CD4-positive, alpha-beta memory T cell (primary cell): ENCODE measurements around the gene SELENOW. TPM values are rescaled to one million over a fixed set of nuclear protein-coding genes. Genes with fewer than 3 reads are reported as not detected.
"Not testable (repeated sequence)": the region's sequence is repeated elsewhere in the genome, so short reads cannot be mapped to it uniquely, and the experiment has no call there.

ENCODE experiments used
- CTCF ChIA-PET: fragments of 350-600 bp; sonication (Branson Sonifier 250); formaldehyde crosslinking; loops from one replicate; lab custom pipeline; 2021; ENCODE audit warnings: inconsistent platforms; ENCODE audit not compliant: partially characterized antibody; lab: Charles Lee
- POLR2A ChIA-PET: fragments of 350-600 bp; sonication (Branson Sonifier 250); formaldehyde crosslinking; loops from one replicate; lab custom pipeline; 2021; ENCODE audit not compliant: partially characterized antibody; lab: Charles Lee
- DNase-seq, 5 donors: peaks; one replicate each; pipeline versions ENCODE4 v3.0.0 to v3.0.0-alpha.2; 2020 to 2022; ENCODE audit warnings: mixed read lengths in 1 of 5
- H3K27ac ChIP-seq: one replicate; pipeline ENCODE4 v1.7.0; 2013; ENCODE audit warnings: low read depth, low read length
- H3K27me3 ChIP-seq: 2 replicates; pipeline ENCODE4 v1.7.0; 2013; ENCODE audit warnings: mild to moderate bottlenecking, low read length, moderate library complexity; ENCODE audit not compliant: insufficient read depth
- H3K36me3 ChIP-seq: 2 replicates; pipeline ENCODE4 v1.7.0; 2013; ENCODE audit warnings: mild to moderate bottlenecking, low read length, moderate library complexity; ENCODE audit not compliant: insufficient read depth
- H3K4me1 ChIP-seq: 2 replicates; pipeline ENCODE4 v1.7.0; 2013; ENCODE audit warnings: mild to moderate bottlenecking, low read length, moderate library complexity; ENCODE audit not compliant: insufficient read depth
- H3K4me3 ChIP-seq, 2 donors: one replicate each; pipeline ENCODE4 v1.7.0; 2013; ENCODE audit warnings: low read length in 2 of 2, mild to moderate bottlenecking in 1 of 2
- H3K9me3 ChIP-seq, 2 donors: one replicate each; pipeline ENCODE4 v1.7.0; 2013; ENCODE audit warnings: low read length in 2 of 2, control low read depth in 1 of 2; ENCODE audit not compliant: control insufficient read depth in 1 of 2
- H3K27ac Mint-ChIP-seq, 7 donors: one replicate each; pipeline ENCODE4 v1.8.0; 2020 to 2021; ENCODE audit warnings: mixed read lengths in 7 of 7, mild to moderate bottlenecking in 6 of 7, inconsistent platforms in 3 of 7, moderate library complexity in 3 of 7
- H3K27me3 Mint-ChIP-seq, 2 donors: one replicate each; pipeline ENCODE4 v1.8.0; 2020 to 2021; ENCODE audit warnings: mixed read lengths in 2 of 2
- H3K36me3 Mint-ChIP-seq, 2 donors: one replicate each; pipeline ENCODE4 v1.8.0; 2020 to 2021; ENCODE audit warnings: mixed read lengths in 2 of 2, inconsistent platforms in 1 of 2, mild to moderate bottlenecking in 1 of 2
- H3K4me1 Mint-ChIP-seq, 4 donors: one replicate each; pipeline ENCODE4 v1.8.0; 2020 to 2021; ENCODE audit warnings: mixed read lengths in 4 of 4, mild to moderate bottlenecking in 1 of 4
- H3K4me3 Mint-ChIP-seq, 8 donors: one replicate each; pipeline ENCODE4 v1.8.0; 2020 to 2021; ENCODE audit warnings: mixed read lengths in 8 of 8, mild to moderate bottlenecking in 7 of 8, moderate library complexity in 6 of 8, inconsistent platforms in 3 of 8
- H3K9me3 Mint-ChIP-seq, 8 donors: one replicate each; pipeline ENCODE4 v1.8.0; 2020 to 2021; ENCODE audit warnings: mixed read lengths in 8 of 8, mild to moderate bottlenecking in 5 of 8, inconsistent platforms in 3 of 8, moderate library complexity in 1 of 8
- intact Hi-C: fragments of 100-400 bp; cut with micrococcal nuclease; formaldehyde crosslinking; loops from one replicate; pipeline ENCODE4 v1.15.1; 2023
- polyA plus RNA-seq, 2 donors: library from polyadenylated mRNA; unstranded; fragments of 300-500 nt; fragmentation: Illumina TruSeq; gene quantifications; one replicate each; pipeline ENCODE4 v1.2.3, GENCODE V29; 2021
- total RNA-seq, 2 experiments: library from RNA; stranded (reverse); gene quantifications; one replicate each; pipeline ENCODE4 v1.2.3, GENCODE V29; 2021

SELENOW gene
- total and polyA plus RNA-seq, 4 experiments from 2014 or later = 116 to 352 (median 236) TPM

DNA sequence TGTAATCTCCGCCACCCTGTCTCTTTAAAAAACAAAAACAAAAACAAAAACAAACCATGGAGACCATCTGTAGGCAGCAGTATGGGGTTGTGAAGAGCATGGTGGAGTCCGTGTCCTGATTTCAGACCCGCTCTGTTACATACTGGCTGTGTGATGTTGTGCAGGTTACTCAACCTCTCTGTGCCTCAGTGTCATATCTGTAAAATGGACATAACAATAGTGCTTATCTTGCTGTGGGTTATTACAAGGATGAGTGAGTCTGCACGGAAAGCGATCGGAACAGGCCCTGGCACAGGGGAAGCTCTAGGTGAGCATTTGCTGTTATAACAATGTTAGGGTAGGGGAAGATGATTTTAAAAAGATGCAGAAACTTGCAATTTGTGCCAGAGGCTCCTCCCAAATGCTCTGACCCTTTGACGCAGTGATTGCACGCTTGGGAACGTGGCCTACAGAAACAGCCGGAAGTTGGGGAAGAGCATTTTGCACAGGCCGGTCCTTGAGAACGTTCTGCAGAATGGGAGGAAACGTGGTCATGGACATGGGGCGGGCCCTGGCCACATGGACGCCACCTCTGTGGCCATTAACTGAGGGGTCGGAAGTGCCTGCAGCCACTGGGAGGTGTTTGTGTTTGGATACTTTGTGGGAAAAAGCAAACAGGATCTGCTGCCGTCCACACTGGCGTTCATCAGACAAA is 15.7 kb upstream of the SELENOW start:
- DNase-seq = no peak
- no peaks in the 10 kb centered on the region for H3K4me1 Mint-ChIP-seq
- Histone ChIP-seq H3K27ac (no peak overlapping the region), H3K4me3 (no peak overlapping the region), H3K36me3 (peaks cover 10% of the 10 kb centered on the region), H3K27me3 (no peaks in the 10 kb centered on the region), H3K4me1 (no peaks in the 10 kb centered on the region), H3K9me3 (no peaks in the 10 kb centered on the region)
- H3K27ac Mint-ChIP-seq = peak overlapping the region in 3 of 7 donors; percentile 3 to 36 (median 15)
- ChIA-PET POLR2A (no interaction called here), CTCF (no interaction called here)
- H3K4me3 Mint-ChIP-seq = no peak overlapping the region
- H3K36me3 Mint-ChIP-seq = peaks cover 14 to 15% of the 10 kb centered on the region in 2 donors
- intact Hi-C loops = no loop called here
- no peaks in the 10 kb centered on the region for H3K27me3 Mint-ChIP-seq
- H3K9me3 Mint-ChIP-seq = no peaks in the 10 kb centered on the region

DNA sequence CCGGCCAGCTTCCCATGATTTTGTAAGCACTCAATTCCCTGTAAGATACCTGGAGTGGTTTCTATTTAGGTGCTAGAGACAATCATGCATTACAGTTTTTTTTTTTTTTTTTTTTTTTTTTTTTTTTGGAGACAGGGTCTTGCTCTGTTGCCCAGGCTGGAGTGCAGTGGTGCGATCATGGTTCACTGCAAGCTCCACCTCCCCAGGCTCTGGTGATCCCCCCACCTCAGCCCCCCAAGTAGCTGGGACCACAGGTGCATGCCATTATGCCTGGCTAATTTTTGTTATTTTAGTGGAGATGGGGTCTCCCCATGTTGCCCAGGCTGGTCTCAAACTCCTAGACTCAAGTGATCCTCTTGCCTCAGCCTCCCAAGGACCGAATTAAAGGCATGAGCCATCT is 13.8 kb upstream of the SELENOW start:
- H3K27me3 Mint-ChIP-seq, H3K36me3 ChIP-seq, H3K27me3 ChIP-seq, H3K27ac ChIP-seq, intact Hi-C loops, H3K4me1 ChIP-seq, H3K9me3 ChIP-seq, H3K27ac Mint-ChIP-seq, H3K4me3 Mint-ChIP-seq, H3K9me3 Mint-ChIP-seq, H3K4me1 Mint-ChIP-seq, H3K36me3 Mint-ChIP-seq, H3K4me3 ChIP-seq, DNase-seq: not testable (repeated sequence)
- ChIA-PET CTCF (interaction anchor here (0.6 to 5.9 kb wide), 8 partner anchors 15 to 1758 kb away, joined by 3 to 54 read pairs (median 4); partner anchors contain the start of gene PPFIA3), POLR2A (interaction anchor here (0.7 kb wide), 1 partner anchor 9 kb away, joined by 3 read pairs; no protein-coding TSS in a partner anchor)

DNA sequence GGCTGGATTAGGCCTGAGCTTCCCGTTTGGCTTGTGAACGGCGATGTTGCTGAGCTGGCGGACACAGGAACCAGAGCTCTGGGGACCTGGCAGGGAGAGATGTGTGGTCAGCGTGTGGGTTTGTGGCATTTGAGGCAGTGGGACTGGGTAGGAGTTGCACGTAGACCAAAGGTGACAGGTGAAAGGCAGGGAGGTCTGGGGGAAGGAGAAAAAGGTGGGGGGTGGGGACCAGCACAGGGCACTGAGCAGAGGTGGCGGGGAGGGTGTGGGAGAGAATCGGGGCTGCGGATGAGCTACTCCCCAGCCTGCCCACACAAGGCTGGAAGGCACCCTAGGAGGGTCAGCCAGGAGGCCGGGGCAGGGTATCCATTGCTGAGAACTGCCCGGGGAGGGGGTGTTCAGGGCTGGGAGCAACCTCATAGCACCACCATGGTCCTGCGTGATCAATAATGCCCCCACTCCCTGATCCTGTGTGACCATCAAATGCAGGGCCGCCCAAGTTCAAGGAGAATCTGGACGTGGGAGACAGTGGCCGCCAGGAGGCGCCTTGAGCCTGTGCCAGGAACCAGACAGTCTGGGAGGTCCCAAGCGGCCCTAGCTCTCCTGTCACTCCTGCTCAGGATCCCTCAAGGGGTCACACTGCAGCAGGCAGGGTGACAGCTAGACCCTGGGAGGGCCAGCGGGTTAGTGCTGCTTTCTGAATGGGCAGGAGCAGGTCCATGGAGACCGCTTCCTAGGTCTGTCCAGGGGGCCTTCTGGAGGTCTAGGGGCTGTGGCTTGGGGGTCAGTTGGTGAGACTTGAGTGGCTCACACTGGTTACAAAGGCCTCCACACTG is 12.8 kb upstream of the SELENOW start:
- no peaks in the 10 kb centered on the region for H3K36me3 ChIP-seq
- DNase-seq = peak; percentile 23 to 44 (median 29)
- H3K4me3 ChIP-seq = no peak overlapping the region
- Mint-ChIP-seq H3K27ac (no peak overlapping the region), H3K27me3 (no peaks in the 10 kb centered on the region), H3K36me3 (no peaks in the 10 kb centered on the region), H3K4me1 (peaks cover 0 to 7% (median 0%) of the 10 kb centered on the region in 4 donors), H3K9me3 (peaks cover 0 to 2% (median 0%) of the 10 kb centered on the region in 8 donors), H3K4me3 (no peak overlapping the region)
- ChIA-PET CTCF (interaction anchor here (1.0 to 5.9 kb wide), 5 partner anchors 14 to 98 kb away, joined by 3 to 54 read pairs (median 4); no protein-coding TSS in a partner anchor), POLR2A (interaction anchor here (0.7 to 1.0 kb wide), 2 partner anchors 10 to 14 kb away, joined by 3 read pairs; no protein-coding TSS in a partner anchor)
- H3K27ac ChIP-seq = no peak overlapping the region
- H3K9me3 ChIP-seq = no peaks in the 10 kb centered on the region
- no peaks in the 10 kb centered on the region for H3K4me1 ChIP-seq
- intact Hi-C loops = loop anchor here (1.0 kb wide), 1 partner anchor 23 kb away; no protein-coding TSS in a partner anchor
- H3K27me3 ChIP-seq = no peaks in the 10 kb centered on the region

DNA sequence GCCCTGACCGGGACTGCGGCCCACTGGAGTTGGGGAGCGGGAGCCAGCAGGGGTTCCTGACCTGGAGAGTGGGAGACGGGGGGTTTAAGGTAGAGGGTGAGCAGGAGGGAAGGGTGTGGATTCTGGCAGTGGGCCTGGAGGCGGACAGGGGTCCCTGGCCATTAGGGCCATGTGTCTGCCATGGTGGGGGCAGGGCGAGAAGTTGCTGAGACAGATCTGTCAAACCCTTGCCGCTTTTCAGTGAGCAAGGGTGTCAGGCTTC is 12.2 kb upstream of the SELENOW start:
- no peak overlapping the region for H3K4me3 Mint-ChIP-seq
- POLR2A ChIA-PET = no interaction called here
- no peak for DNase-seq
- H3K27me3 ChIP-seq = no peaks in the 10 kb centered on the region
- CTCF ChIA-PET = interaction anchor here (1.7 to 5.9 kb wide), 2 partner anchors 23 to 28 kb away, joined by 3 to 54 read pairs; no protein-coding TSS in a partner anchor
- H3K9me3 Mint-ChIP-seq = peaks cover 0 to 2% (median 0%) of the 10 kb centered on the region in 8 donors
- H3K27ac ChIP-seq = no peak overlapping the region
- no peaks in the 10 kb centered on the region for H3K36me3 Mint-ChIP-seq
- H3K9me3 ChIP-seq = no peaks in the 10 kb centered on the region
- H3K36me3 ChIP-seq = no peaks in the 10 kb centered on the region
- intact Hi-C loops = loop anchor here (1.0 kb wide), 1 partner anchor 22 kb away; no protein-coding TSS in a partner anchor
- no peak overlapping the region for H3K4me3 ChIP-seq
- no peak overlapping the region for H3K27ac Mint-ChIP-seq
- peaks cover 0 to 7% (median 0%) of the 10 kb centered on the region in 4 donors for H3K4me1 Mint-ChIP-seq
- H3K4me1 ChIP-seq = no peaks in the 10 kb centered on the region
- no peaks in the 10 kb centered on the region for H3K27me3 Mint-ChIP-seq

DNA sequence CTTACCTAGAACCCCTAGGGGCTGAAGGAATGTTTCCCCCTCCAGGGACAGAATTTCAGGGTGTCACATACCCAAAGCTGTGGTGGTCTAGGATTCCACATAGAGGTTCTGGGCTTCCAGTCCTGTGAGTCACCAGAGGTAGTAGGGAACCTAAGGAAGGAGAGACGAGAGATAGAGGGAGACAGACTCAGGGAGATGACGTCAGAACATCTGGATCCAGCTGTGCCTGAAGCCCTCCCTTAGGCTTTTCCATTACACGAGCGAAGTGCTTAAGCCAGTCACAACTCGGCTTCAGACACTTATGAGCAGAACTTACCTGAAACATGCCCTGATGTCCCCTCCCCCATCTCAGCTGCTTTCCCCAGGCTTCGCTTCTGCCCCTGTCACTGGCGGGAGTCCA is 11.8 kb upstream of the SELENOW start:
- Histone ChIP-seq H3K4me3 (no peak overlapping the region), H3K9me3 (no peaks in the 10 kb centered on the region), H3K27ac (no peak overlapping the region), H3K36me3 (no peaks in the 10 kb centered on the region), H3K4me1 (no peaks in the 10 kb centered on the region), H3K27me3 (no peaks in the 10 kb centered on the region)
- Mint-ChIP-seq H3K27me3 (no peaks in the 10 kb centered on the region), H3K36me3 (no peaks in the 10 kb centered on the region), H3K4me1 (peaks cover 0 to 7% (median 0%) of the 10 kb centered on the region in 4 donors), H3K4me3 (no peak overlapping the region), H3K27ac (peak overlapping the region in 1 of 7 donors; percentile 70), H3K9me3 (peaks cover 0 to 2% (median 0%) of the 10 kb centered on the region in 8 donors)
- CTCF ChIA-PET = interaction anchor here (0.7 to 5.9 kb wide), 2 partner anchors 21 to 23 kb away, joined by 3 to 54 read pairs; partner anchors contain the start of gene NOP53
- DNase-seq = no peak
- intact Hi-C loops = loop anchor here (1.0 kb wide), 1 partner anchor 22 kb away; no protein-coding TSS in a partner anchor
- POLR2A ChIA-PET = no interaction called here

DNA sequence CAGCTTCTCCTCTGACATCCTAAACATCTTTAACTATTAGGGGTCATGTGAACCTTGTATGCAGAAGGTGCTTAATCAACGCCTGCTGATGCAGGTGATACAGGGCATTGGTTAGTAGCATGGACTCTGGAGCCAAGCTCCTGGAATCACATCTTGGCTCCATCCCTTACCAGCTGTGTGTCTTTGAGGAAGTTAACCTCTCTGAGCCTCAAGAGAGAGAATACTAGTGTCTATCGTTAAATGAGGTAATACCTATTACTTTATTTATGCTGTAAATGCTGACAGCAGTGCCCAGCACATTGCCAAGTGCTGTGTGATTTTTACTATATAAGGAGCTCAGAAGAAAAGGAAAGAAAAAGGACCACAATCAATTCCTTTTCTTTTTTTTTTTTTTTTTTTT is 11.2 kb upstream of the SELENOW start:
- Mint-ChIP-seq H3K9me3 (peaks cover 0 to 2% (median 0%) of the 10 kb centered on the region in 8 donors), H3K27ac (peak overlapping the region in 1 of 7 donors; percentile 70), H3K4me3 (no peak overlapping the region), H3K36me3 (no peaks in the 10 kb centered on the region), H3K27me3 (no peaks in the 10 kb centered on the region), H3K4me1 (peaks cover 0 to 7% (median 0%) of the 10 kb centered on the region in 4 donors)
- POLR2A ChIA-PET = no interaction called here
- Histone ChIP-seq H3K4me1 (no peaks in the 10 kb centered on the region), H3K27me3 (no peaks in the 10 kb centered on the region), H3K9me3 (no peaks in the 10 kb centered on the region), H3K27ac (no peak overlapping the region), H3K4me3 (no peak overlapping the region), H3K36me3 (no peaks in the 10 kb centered on the region)
- no peak for DNase-seq
- intact Hi-C loops = no loop called here
- CTCF ChIA-PET = interaction anchor here (0.7 to 5.9 kb wide), 5 partner anchors 9 to 334 kb away, joined by 3 to 54 read pairs (median 3); partner anchors contain the start of gene NOP53

DNA sequence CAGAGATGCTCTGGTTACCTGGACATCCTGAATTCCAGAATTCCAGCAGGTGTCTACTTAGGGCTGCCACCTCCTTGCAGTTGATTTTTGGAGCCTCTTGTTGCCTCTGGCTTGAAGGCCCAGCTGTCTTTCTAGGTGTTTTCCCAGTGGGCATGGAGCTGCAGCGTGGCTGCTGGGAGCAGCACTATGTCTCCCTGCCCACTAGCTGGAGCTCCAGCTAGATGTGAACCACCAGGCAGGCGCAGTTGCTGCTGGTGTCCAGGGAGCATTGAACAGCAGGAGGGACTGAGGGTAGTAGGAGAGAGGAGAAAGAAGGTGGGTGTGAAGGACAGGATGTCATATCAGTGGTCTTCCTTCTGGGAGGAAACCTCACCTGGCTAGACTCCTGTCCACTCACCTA is 9.9 kb upstream of the SELENOW start:
- no peaks in the 10 kb centered on the region for H3K36me3 ChIP-seq
- H3K27ac ChIP-seq = no peak overlapping the region
- no peak overlapping the region for H3K4me3 ChIP-seq
- no peaks in the 10 kb centered on the region for H3K9me3 ChIP-seq
- H3K27me3 ChIP-seq = no peaks in the 10 kb centered on the region
- peak overlapping the region in 1 of 7 donors; percentile 29 for H3K27ac Mint-ChIP-seq
- no peaks in the 10 kb centered on the region for H3K27me3 Mint-ChIP-seq
- no peaks in the 10 kb centered on the region for H3K4me1 ChIP-seq
- intact Hi-C loops = no loop called here
- no peaks in the 10 kb centered on the region for H3K36me3 Mint-ChIP-seq
- POLR2A ChIA-PET = no interaction called here
- H3K9me3 Mint-ChIP-seq = peaks cover 0 to 2% (median 0%) of the 10 kb centered on the region in 8 donors
- no peak for DNase-seq
- H3K4me1 Mint-ChIP-seq = peaks cover 0 to 7% (median 0%) of the 10 kb centered on the region in 4 donors
- H3K4me3 Mint-ChIP-seq = no peak overlapping the region
- CTCF ChIA-PET = interaction anchor here (1.3 to 5.9 kb wide), 3 partner anchors 10 to 335 kb away, joined by 3 to 54 read pairs (median 4); no protein-coding TSS in a partner anchor
